ENCODE data around the gene LRP1B.

Gene LRP1B

DNA sequence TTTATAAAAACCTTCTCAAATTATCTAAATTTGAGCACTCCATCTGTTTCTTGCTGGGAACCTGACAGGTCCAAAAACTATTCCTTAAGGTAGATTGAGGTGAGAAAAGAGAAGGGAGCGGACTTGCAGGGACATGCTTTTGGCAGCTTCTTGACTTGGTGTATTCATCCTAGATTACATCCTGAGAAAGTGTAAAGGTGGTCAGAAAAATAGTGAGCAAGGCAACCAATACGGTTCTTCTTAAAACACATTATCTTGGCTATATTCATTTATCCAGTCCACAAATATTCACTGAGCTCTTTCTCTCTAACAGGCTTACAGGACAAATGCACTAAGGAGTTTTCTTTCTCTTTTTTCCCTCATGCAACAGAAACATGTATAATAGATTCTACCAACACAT lies 230.0 kb downstream of the LRP1B start:
- Mint-ChIP-seq H3K4me3 (no peak overlapping the region), H3K27me3 (ENCODE audit: low read depth) (no peaks in the 10 kb centered on the region)

DNA sequence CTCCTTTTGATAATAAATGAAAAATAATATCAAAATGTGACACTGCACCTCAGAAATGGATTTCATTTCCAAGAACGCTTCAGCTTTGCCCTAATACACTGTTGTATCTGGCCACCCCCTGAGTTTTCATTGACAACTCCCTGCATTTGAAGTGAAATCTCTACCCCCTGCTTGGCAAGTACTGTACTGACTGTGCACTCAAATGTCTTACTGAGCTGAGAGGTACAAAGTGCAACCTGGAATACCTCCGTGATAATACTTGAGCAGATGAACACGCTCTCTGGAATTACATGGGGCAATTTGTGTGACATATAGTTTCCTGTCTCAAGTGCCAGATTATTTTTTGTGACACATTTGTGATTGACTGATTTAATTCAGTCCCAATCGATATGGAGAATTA lies 231.1 kb downstream of the LRP1B start:
- DNase-seq (ENCODE audit: low spot score) = no peak
- Mint-ChIP-seq H3K4me3 (no peak overlapping the region), H3K27ac (no peak overlapping the region), H3K27me3 (ENCODE audit: low read depth) (no peaks in the 10 kb centered on the region), H3K4me1 (ENCODE audit: low read depth) (no peaks in the 10 kb centered on the region), H3K9me3 (peaks cover 9% of the 10 kb centered on the region), H3K36me3 (ENCODE audit: low read depth) (no peaks in the 10 kb centered on the region)

More for the DNA sequence above, 230.0 kb downstream of the LRP1B start:
- Mint-ChIP-seq H3K9me3 (peaks cover 9% of the 10 kb centered on the region), H3K27ac (no peak overlapping the region), H3K4me1 (ENCODE audit: low read depth) (no peaks in the 10 kb centered on the region), H3K36me3 (ENCODE audit: low read depth) (no peaks in the 10 kb centered on the region)
- no peak for DNase-seq (ENCODE audit: low spot score)

DNA sequence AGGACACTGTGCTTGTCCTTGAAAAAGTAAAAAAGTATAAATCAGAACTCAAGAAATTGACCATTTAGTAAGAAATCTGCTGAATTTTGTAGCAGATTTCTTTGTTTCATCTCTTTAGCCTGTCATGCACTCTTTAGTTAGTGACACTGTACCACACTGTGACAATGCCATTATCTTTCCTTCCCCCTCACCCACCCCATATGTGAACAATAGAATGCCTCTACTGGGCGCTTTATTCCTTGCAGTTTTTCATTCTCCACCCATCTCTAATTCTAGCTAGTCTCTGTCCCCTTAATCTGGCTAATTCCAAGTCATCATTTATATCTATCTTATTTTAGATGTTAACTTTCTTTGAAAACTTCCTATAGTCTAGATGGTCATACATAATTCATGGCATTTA lies 241.0 kb downstream of the LRP1B start:
- Mint-ChIP-seq H3K36me3 (ENCODE audit: low read depth) (no peaks in the 10 kb centered on the region), H3K4me1 (ENCODE audit: low read depth) (no peaks in the 10 kb centered on the region), H3K9me3 (peaks cover 12% of the 10 kb centered on the region), H3K27ac (no peak overlapping the region), H3K27me3 (ENCODE audit: low read depth) (no peaks in the 10 kb centered on the region), H3K4me3 (no peak overlapping the region)
- no peak for DNase-seq (ENCODE audit: low spot score)

DNA sequence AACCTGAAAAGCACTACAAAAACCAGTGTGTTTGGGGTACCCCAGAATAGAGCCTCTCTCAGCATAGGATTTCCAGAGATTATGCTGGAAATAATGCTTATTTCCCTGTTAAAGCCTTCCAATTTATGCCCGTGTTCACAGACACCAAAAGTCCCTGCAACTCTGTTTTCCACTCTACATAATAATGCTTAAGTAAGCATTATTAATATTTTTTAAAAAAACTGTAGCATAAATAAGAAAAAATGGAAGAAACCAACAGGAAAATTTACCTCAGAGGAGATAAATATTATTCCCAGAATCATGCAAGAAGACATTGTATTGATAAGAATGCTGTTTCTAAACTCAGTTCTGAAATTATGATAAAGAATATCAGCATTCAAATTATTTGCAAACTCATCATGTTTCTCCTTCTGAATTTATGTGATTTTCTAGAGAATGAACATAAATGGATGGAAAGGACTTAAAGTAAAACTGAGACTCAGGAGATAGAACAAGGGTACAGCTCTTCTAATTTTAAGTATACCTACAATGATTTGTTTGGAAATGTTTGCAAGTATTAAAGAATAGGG lies 241.7 kb downstream of the LRP1B start:
- Mint-ChIP-seq H3K27ac (no peak overlapping the region), H3K4me3 (no peak overlapping the region), H3K27me3 (ENCODE audit: low read depth) (no peaks in the 10 kb centered on the region), H3K9me3 (peaks cover 17% of the 10 kb centered on the region), H3K36me3 (ENCODE audit: low read depth) (no peaks in the 10 kb centered on the region), H3K4me1 (ENCODE audit: low read depth) (no peaks in the 10 kb centered on the region)
- no peak for DNase-seq (ENCODE audit: low spot score)

DNA sequence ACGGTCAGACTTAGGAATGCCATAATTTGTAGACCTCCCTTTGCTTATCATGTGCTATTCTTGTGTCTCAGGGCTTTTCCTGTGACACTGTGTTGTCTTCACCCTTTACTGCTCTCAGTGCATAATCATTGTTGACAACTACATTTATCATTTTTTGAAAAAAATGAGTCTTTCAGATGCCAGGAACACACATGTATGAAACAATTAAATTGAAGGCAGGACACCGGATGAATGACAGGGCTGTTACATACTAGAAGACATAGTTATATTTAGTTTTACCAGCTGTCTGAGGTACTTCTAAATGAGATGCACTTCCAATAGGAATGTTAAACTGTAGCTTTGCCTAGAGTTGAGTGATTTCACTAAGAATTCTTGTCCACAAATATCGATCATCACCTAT lies 243.5 kb downstream of the LRP1B start:
- no peak for DNase-seq (ENCODE audit: low spot score)
- peaks cover 13% of the 10 kb centered on the region for H3K9me3 Mint-ChIP-seq
- no peaks in the 10 kb centered on the region for H3K36me3 Mint-ChIP-seq (ENCODE audit: low read depth)
- H3K4me1 Mint-ChIP-seq (ENCODE audit: low read depth) = no peaks in the 10 kb centered on the region
- no peak overlapping the region for H3K27ac Mint-ChIP-seq
- no peak overlapping the region for H3K4me3 Mint-ChIP-seq
- H3K27me3 Mint-ChIP-seq (ENCODE audit: low read depth) = no peaks in the 10 kb centered on the region

DNA sequence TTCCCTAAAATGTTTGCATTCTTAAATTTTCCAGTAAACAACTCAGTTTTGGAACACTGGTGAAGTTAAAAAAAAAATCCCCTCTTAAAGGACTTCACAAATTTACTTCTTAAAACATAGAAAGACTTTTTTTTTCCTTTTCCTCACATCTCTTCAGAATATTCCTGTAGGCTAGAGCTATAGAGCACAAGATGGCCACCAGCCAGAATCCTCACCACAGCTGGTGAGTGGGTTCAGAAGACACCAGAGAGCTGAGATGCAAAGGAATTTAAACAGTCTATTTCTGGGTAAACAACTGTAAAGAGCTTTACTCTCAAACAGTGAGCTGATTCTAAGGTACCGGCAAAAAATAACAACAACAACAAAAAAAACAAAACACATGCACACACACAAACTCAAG lies 252.8 kb downstream of the LRP1B start:
- H3K36me3 Mint-ChIP-seq (ENCODE audit: low read depth) = no peaks in the 10 kb centered on the region
- H3K9me3 Mint-ChIP-seq = peaks cover 7% of the 10 kb centered on the region
- H3K4me3 Mint-ChIP-seq = no peak overlapping the region
- no peak for DNase-seq (ENCODE audit: low spot score)
- no peak overlapping the region for H3K27ac Mint-ChIP-seq
- H3K27me3 Mint-ChIP-seq (ENCODE audit: low read depth) = no peaks in the 10 kb centered on the region
- H3K4me1 Mint-ChIP-seq (ENCODE audit: low read depth) = no peaks in the 10 kb centered on the region

DNA sequence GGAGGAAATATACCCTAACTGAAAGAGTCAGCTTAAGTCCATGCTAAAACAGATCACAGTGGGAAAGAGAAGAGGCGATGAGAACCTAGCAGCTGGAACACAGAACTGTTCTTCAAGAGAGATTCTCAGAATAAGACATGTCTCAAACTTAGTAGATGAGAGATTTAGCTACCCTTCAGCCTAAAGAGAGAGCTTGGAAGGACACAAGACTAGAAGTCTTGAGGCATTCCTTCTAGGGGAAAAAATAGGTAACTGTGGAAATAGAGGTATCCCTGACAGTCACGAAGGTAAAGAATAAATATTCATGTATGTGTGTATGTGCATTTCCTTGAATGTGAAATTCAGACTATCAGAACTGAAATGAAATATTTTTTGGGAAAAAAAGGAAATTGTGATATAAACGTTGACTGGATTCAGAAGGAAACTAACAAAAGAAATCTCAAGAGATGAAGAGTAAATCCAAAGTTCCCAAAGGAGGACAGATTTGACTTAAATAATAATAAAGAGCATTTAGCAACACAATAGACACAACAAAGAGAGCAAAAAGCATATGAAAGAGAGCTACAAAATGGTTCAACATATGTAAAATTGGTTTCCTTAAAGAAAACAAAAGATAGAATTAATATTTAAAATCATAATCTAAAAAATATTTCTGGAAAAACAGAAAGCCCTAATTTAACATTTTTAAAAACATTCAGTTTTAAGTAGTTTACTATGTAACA lies 258.7 kb downstream of the LRP1B start:
- no peak overlapping the region for H3K27ac Mint-ChIP-seq
- DNase-seq (ENCODE audit: low spot score) = no peak
- no peaks in the 10 kb centered on the region for H3K4me1 Mint-ChIP-seq (ENCODE audit: low read depth)
- peaks cover 21% of the 10 kb centered on the region for H3K9me3 Mint-ChIP-seq
- no peaks in the 10 kb centered on the region for H3K27me3 Mint-ChIP-seq (ENCODE audit: low read depth)
- H3K36me3 Mint-ChIP-seq (ENCODE audit: low read depth) = no peaks in the 10 kb centered on the region
- H3K4me3 Mint-ChIP-seq = no peak overlapping the region

DNA sequence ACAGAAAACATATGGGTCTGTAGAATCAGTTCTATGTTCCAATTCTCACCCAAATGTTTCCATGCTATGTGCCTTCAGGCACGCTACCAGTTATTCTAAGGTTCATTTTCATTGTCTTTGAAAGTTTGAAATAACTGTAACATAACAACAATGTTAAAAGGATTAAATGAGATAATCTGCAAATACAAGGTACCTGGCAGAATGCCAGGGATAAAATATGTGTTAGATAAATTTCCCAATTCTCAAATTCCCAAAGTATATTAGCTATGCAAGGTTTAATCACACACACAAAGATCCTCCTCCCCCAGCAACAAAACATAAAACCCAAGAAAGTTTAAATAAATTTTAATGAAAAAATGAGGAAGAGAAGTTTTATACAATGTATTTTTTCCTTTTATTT lies 261.2 kb downstream of the LRP1B start:
- no peaks in the 10 kb centered on the region for H3K4me1 Mint-ChIP-seq (ENCODE audit: low read depth)
- H3K27ac Mint-ChIP-seq = no peak overlapping the region
- DNase-seq (ENCODE audit: low spot score) = no peak
- H3K36me3 Mint-ChIP-seq (ENCODE audit: low read depth) = no peaks in the 10 kb centered on the region
- H3K27me3 Mint-ChIP-seq (ENCODE audit: low read depth) = no peaks in the 10 kb centered on the region
- no peak overlapping the region for H3K4me3 Mint-ChIP-seq
- peaks cover 25% of the 10 kb centered on the region for H3K9me3 Mint-ChIP-seq

DNA sequence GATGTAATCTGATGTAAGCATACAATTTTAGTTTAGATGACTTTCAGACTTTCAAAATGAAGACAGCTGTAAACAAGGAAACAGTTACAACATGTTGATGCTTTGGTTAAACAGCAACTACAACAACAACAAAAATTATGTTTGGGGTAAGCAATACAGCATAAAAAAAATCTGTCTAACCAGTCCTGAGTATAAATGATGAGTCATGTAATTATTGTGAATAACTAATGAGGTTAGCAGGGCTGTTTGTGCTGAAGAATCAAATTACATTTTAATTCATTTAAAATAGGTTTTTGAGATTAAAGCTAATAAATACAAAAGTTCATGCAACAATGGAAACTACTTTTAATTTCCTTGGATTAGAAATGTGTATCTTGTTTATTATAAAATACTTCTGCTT lies 266.9 kb downstream of the LRP1B start:
- no peak for DNase-seq (ENCODE audit: low spot score)
- Mint-ChIP-seq H3K9me3 (peaks cover 23% of the 10 kb centered on the region), H3K36me3 (ENCODE audit: low read depth) (no peaks in the 10 kb centered on the region), H3K4me3 (no peak overlapping the region), H3K27me3 (ENCODE audit: low read depth) (no peaks in the 10 kb centered on the region), H3K4me1 (ENCODE audit: low read depth) (no peaks in the 10 kb centered on the region), H3K27ac (no peak overlapping the region)

DNA sequence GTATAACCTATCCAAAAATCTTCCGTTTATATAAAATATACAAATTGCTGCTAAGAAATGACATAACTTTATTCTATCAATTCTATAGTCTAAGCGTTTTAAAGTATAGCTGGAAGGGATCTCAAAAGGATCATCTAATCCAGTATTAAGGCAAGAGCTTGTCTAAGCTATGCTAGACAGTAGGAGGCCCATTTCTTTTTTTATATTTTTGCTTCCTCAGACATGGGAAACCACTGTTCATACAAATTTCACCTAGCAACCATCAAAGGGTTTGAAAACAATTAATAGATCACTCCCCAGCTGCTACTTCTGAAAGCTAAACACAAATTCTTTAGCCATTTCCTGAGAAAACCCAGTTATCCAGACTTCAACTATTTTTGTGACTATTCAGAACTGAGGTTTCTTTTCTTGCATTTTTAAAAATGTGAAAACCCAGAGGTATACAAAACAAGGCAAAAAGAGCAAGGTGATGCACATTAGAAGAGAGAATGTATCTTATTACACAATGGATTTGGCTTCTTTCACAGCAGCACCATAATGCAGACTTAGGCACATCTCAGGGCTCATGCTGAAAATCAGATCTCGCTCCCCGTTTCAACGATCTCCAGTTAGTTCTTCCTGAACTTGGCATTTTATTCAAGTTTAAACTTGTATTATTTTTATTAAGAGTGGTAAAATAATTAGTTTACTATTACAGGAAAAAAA lies 274.4 kb downstream of the LRP1B start:
- Mint-ChIP-seq H3K27ac (no peak overlapping the region), H3K9me3 (peaks cover 8% of the 10 kb centered on the region), H3K27me3 (ENCODE audit: low read depth) (no peaks in the 10 kb centered on the region), H3K36me3 (ENCODE audit: low read depth) (no peaks in the 10 kb centered on the region), H3K4me3 (no peak overlapping the region), H3K4me1 (ENCODE audit: low read depth) (no peaks in the 10 kb centered on the region)
- DNase-seq (ENCODE audit: low spot score) = no peak

DNA sequence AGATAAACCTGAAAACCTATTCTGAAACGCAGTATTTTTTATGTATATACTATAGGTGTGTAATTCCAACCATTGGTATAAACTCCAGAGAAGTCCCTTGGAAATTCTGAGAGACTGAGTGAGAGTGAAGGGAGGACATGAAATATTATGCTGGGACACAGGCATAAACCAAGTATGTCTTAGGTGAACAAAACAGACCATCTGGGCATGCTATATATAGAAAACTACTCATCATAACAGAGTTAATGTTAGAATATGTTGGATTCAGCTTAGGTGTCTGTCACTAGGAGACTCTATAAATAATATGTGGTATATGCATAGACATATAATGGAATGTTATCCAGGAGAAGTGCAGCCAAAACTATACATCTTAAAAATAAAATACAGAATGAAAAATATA lies 282.6 kb downstream of the LRP1B start:
- H3K27ac Mint-ChIP-seq = no peak overlapping the region
- DNase-seq (ENCODE audit: low spot score) = no peak
- H3K36me3 Mint-ChIP-seq (ENCODE audit: low read depth) = no peaks in the 10 kb centered on the region
- no peaks in the 10 kb centered on the region for H3K4me1 Mint-ChIP-seq (ENCODE audit: low read depth)
- H3K4me3 Mint-ChIP-seq = no peak overlapping the region
- H3K27me3 Mint-ChIP-seq (ENCODE audit: low read depth) = no peaks in the 10 kb centered on the region
- peaks cover 3% of the 10 kb centered on the region for H3K9me3 Mint-ChIP-seq

DNA sequence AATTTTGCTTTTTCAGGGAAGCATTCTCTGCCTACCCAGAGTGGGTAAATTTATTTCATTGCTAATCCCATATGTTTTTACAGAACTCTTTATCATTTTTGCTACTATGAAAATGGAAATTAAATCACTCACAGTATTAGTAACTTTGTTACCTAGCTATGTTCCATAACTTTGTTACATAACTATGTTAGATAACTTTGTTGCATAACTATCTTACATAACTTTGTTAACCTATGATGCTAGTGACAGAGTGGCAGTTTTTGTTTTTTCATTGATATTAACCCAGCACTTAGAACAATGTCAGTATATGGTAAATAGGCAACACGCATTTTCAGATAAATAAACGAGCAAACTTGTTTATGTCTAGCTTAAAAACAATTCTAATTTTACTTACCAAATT lies 286.6 kb downstream of the LRP1B start:
- no peaks in the 10 kb centered on the region for H3K27me3 Mint-ChIP-seq (ENCODE audit: low read depth)
- H3K36me3 Mint-ChIP-seq (ENCODE audit: low read depth) = no peaks in the 10 kb centered on the region
- no peak overlapping the region for H3K4me3 Mint-ChIP-seq
- DNase-seq (ENCODE audit: low spot score) = no peak
- no peaks in the 10 kb centered on the region for H3K4me1 Mint-ChIP-seq (ENCODE audit: low read depth)
- no peak overlapping the region for H3K27ac Mint-ChIP-seq
- peaks cover 6% of the 10 kb centered on the region for H3K9me3 Mint-ChIP-seq

DNA sequence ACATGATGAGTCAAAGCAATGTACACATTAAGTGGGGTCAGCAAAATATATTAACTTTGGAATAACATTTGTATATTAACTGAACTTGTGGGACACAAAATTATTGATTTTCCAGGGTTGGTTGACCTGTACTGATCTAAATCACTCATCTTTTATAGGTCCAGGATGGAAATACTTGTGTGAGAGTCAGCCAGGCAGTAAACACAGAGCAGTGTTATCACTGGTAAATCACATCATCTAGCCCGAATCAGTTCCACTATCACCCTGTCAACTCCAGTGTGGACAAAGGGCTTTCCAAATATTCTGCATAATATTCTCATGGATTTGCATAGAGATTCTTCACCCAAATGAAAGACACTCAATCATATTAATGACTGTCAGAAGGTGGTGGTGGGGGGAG lies 295.7 kb downstream of the LRP1B start:
- no peak overlapping the region for H3K4me3 Mint-ChIP-seq
- no peaks in the 10 kb centered on the region for H3K27me3 Mint-ChIP-seq (ENCODE audit: low read depth)
- no peak for DNase-seq (ENCODE audit: low spot score)
- H3K36me3 Mint-ChIP-seq (ENCODE audit: low read depth) = no peaks in the 10 kb centered on the region
- H3K9me3 Mint-ChIP-seq = no peaks in the 10 kb centered on the region
- H3K27ac Mint-ChIP-seq = no peak overlapping the region
- no peaks in the 10 kb centered on the region for H3K4me1 Mint-ChIP-seq (ENCODE audit: low read depth)

DNA sequence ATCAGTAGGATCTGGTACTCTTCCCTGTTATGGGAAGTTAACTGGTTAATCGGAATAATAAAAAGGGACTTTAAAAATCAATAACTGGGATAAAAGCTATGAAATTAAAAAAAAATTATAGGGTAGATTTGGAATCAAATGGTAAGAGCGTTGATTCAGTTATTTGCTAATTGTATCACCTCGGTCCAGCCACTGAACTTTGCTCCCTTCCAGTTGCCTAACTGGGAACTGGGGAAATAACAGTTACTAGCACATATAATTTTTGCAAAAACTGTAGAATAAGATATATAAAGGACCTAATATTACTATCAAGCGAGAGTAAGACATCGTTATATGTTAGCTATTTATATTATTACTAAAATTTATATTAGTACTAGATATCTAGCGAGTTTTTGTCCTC lies 302.1 kb downstream of the LRP1B start:
- DNase-seq (ENCODE audit: low spot score) = no peak
- Mint-ChIP-seq H3K9me3 (peaks cover 5% of the 10 kb centered on the region), H3K36me3 (ENCODE audit: low read depth) (no peaks in the 10 kb centered on the region), H3K27ac (no peak overlapping the region), H3K4me3 (no peak overlapping the region), H3K27me3 (ENCODE audit: low read depth) (no peaks in the 10 kb centered on the region), H3K4me1 (ENCODE audit: low read depth) (no peaks in the 10 kb centered on the region)
